GM10266 (cell line): ENCODE results near the gene SDCBP2.

ENCODE experiments used
- DNase-seq: peaks from one replicate; pipeline ENCODE4 v3.0.0; 2012; ENCODE audit errors: extremely low spot score
- TF ChIP-seq, protein P1 (sequence below): IDR thresholded peaks from 2 replicates; pipeline ENCODE4 v1.5.1; 2012; ENCODE audit warnings: mild to moderate bottlenecking, low read depth; ENCODE audit not compliant: control insufficient read depth, insufficient read depth; ENCODE audit errors: missing control alignments

Gene SDCBP2

DNA sequence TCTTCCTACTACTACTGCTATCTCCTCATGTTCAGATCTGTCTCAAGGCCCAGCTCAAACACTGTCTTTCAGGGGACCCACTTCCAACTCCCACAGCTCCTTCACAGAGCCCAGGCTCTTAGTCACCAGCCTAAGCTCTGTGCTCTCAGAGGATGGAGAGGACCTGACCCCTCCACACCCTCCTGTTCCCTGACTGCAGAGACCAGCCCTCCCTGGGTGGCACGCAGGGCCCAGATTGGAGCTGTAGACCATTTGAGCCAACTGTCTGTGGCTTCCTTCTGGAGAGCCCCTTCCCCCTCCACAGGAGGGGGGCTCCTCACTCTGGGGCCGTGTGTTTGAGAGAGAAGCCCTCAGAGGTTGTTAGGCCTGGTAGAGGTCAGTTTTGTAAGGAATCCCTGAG lies 53.0 kb downstream of the SDCBP2 start:
- TF ChIP-seq, protein P1, sequence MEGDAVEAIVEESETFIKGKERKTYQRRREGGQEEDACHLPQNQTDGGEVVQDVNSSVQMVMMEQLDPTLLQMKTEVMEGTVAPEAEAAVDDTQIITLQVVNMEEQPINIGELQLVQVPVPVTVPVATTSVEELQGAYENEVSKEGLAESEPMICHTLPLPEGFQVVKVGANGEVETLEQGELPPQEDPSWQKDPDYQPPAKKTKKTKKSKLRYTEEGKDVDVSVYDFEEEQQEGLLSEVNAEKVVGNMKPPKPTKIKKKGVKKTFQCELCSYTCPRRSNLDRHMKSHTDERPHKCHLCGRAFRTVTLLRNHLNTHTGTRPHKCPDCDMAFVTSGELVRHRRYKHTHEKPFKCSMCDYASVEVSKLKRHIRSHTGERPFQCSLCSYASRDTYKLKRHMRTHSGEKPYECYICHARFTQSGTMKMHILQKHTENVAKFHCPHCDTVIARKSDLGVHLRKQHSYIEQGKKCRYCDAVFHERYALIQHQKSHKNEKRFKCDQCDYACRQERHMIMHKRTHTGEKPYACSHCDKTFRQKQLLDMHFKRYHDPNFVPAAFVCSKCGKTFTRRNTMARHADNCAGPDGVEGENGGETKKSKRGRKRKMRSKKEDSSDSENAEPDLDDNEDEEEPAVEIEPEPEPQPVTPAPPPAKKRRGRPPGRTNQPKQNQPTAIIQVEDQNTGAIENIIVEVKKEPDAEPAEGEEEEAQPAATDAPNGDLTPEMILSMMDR: no peak
- DNase-seq: no peak

DNA sequence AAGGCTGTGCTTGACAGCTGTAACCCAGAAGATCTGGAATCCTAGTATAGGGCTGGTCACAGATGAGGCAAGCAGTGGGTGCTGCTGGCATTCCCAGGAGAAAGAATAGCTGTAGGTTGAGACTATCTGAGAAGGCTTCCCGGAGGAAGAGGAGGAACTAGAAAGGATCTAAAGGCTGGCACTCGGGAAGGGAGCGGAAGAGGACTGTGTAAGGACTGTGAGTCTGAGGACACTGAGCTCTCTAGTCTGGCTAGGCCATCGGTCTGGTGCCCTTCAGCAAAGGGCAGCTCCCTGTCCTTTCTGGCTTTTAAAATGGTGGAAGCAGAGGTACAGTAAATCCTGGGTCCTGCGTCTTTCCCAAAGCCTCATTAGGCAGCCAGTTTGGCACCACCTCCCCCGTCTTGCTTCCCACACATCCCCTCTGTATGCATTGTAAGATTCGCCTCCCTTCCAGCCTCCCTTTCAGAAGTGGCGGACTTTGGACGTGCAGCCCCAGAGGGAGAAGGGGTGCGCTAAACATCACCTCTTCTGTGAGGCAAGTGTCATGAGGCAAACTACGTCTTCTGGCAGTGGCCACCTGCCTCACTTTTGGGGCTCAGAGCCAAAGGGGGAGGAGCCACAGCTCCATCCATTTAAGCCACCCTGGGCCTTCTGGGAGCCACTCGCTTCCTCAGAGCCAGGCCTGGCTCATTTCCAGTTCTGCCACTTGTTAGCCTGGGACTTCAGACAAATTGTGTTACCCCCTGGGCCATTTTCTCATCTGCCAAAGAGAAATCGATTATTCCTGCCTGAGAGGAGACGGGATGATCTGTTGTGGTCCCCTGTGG lies 54.2 kb downstream of the SDCBP2 start:
- no peak for DNase-seq
- TF ChIP-seq, protein P1: no peak

DNA sequence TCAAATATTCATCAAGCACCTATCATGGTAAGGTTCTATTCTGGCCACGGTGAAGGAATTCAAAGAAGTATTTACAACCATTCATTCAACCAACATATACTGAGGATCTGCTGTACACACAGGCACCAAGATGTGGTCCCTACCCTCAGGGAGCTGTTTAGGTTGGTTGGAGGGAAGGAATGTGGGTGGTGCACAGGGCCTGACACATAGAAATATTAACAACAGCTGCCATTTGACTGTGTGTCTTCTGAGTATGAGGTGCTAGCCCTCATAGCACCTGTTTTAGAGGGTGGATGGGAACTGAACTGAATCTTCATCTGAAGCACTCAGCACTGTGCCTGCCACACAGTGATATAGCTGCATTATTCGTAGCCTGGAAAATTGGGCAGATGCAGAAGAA lies 55.6 kb downstream of the SDCBP2 start:
- TF ChIP-seq, protein P1: no peak

DNA sequence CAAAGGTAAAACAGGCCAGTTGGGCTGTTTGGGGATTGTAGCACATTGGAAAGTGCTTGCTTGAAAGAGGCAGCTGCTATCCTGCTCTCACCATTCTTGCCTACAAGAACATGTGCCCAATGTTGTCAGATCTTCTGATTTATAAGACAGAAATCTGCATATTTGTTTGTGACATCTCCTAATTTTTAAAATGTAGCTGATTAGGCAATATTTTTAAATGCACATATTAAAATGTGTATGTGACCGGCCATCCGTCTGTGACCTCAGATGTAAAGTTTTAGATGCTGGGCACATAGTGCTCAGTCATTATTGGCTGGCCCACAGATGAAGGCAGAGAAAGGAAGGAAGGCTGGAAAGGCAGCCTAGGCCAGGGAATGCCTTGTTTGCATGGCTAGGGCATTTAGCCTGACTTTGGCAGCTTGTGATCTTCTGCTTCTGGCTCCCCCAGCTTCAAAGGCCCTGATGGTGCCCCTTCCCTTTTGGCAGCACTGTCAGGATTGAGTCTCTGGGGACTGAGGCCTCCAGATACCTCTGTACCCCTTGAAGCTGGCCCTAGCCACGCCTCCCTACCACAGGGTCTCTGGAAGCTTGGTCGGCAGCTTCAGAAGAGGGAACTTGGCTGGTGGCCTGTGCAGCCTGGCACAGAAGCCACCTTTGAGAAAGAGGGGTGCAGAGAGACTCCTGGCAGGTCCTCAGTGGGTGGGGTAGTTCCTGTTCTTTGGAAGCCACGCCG lies 56.4 kb downstream of the SDCBP2 start:
- DNase-seq: no peak
- TF ChIP-seq, protein P1: no peak

More for the DNA sequence above, 55.6 kb downstream of the SDCBP2 start:
- DNase-seq: no peak

DNA sequence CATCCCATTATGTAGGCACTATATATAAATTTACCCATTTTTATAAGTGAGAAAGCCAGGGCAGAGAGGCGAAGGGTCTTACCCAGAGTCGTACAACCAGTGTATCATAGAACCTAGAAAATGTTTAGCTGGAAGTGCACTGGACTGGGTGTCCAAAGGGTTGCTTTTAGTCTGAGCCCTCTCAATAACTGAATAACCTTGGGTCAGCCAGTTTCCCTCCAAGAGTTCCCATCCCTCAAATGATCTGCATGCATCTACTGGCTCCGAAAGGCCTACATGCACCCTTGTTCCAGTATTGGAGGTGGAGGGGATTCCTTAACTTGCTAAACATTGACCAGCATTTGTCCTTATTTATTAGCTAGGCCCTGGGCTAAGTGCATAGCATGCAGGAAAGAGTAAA lies 59.1 kb downstream of the SDCBP2 start:
- TF ChIP-seq, protein P1: no peak
- DNase-seq: no peak

DNA sequence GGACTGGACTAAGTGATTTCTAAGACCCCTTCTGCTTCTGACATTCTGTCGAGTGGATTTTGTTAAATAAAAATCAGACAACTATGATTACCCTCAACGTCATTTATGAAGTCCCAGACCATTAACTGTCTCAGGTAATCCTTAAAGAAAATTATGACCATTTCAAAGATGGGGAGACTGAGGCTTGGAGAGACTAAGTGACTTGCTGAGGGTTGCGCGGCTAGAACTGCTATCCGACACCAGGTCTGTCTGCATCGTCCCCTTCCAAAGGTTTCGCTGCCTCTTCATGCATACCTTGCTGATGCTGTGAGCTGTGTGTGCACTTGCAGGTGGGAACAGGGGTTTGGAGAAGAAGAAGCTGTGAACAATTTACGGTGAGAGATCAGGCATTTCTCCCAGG lies 59.7 kb downstream of the SDCBP2 start:
- TF ChIP-seq, protein P1: no peak
- DNase-seq: no peak
